Activated CD4-positive, alpha-beta T cell treated with anti-CD3 and anti-CD28 coated beads, Interleukin-2, amount 50 U/mL, for 48 hours (primary cell): ENCODE measurements around the gene TMEM131.
"Not testable (repeated sequence)": the region's sequence is repeated elsewhere in the genome, so short reads cannot be mapped to it uniquely, and the experiment has no call there.

Source experiments
- DNase-seq, 2 experiments: peaks; one replicate each; pipeline ENCODE4 v3.0.0-alpha.2; 2020

Gene TMEM131, protein sequence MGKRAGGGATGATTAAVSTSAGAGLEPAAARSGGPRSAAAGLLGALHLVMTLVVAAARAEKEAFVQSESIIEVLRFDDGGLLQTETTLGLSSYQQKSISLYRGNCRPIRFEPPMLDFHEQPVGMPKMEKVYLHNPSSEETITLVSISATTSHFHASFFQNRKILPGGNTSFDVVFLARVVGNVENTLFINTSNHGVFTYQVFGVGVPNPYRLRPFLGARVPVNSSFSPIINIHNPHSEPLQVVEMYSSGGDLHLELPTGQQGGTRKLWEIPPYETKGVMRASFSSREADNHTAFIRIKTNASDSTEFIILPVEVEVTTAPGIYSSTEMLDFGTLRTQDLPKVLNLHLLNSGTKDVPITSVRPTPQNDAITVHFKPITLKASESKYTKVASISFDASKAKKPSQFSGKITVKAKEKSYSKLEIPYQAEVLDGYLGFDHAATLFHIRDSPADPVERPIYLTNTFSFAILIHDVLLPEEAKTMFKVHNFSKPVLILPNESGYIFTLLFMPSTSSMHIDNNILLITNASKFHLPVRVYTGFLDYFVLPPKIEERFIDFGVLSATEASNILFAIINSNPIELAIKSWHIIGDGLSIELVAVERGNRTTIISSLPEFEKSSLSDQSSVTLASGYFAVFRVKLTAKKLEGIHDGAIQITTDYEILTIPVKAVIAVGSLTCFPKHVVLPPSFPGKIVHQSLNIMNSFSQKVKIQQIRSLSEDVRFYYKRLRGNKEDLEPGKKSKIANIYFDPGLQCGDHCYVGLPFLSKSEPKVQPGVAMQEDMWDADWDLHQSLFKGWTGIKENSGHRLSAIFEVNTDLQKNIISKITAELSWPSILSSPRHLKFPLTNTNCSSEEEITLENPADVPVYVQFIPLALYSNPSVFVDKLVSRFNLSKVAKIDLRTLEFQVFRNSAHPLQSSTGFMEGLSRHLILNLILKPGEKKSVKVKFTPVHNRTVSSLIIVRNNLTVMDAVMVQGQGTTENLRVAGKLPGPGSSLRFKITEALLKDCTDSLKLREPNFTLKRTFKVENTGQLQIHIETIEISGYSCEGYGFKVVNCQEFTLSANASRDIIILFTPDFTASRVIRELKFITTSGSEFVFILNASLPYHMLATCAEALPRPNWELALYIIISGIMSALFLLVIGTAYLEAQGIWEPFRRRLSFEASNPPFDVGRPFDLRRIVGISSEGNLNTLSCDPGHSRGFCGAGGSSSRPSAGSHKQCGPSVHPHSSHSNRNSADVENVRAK (N-terminal part only)

GRCh38 chr2:97995734-97996624 lies at the start of gene TMEM131:
TSS of gene TMEM131 (minus strand) at chr2:97995948. CDS start at chr2:97995662, 286 bp downstream.
- peak; percentile 97 for DNase-seq

DNA sequence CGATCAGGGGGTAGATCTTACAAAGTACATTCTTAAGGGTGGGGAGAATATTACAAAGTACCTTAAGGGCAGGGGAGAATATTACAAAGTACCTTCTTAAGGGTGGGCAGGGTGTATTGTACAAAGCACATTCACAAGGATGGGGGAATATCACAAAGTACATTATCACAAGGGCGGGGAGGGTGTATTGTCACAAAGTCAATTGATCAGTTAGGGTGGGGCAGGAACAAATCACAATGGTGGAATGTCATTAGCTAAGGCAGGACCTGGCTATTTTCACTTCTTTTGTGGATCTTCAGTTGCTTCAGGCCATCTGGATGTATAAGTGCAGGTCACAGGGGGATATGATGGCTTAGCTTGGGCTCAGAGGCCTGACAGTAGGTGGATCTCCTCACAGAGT lies 49.0 kb upstream of the TMEM131 start:
- DNase-seq, result not testable (repeated sequence)

- no peak for DNase-seq
Observed at GRCh38 chr2:98043101-98043500, 47.4 kb upstream of the TMEM131 start.

- no peak for DNase-seq
Observed at GRCh38 chr2:98040331-98040939, 44.7 kb upstream of the TMEM131 start.

DNA sequence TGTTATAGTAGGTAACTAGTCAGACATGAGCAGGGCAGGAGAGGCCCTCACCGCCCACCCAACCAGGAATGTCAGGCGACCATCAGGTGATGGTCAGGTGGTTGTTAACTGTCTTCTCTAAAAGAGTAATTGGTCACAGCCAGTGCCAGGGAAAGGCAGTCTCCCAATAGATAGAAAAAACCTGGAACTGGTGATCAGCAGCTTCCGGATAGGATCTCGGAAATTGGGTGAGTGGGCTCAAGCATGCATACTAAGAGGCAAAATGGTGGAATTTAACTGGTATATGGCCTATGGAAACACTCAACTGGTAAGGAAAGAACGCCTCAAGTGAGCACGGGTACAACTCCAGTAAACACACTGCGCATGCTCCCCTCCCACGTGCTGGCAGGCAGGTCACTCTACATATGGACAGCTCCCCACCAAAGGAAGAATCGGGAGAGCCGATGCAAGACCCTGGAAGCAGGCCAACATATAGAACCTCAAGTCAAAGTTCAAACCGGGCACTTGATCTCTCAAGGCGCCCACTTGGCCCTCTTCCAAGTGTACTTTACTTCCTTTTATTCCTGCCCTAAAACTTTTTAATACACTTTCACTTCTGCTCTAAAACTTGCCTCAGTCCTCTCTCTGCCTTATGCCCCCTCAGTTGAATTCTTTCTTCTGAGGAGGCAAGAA lies 43.5 kb upstream of the TMEM131 start:
- no peak for DNase-seq

DNA sequence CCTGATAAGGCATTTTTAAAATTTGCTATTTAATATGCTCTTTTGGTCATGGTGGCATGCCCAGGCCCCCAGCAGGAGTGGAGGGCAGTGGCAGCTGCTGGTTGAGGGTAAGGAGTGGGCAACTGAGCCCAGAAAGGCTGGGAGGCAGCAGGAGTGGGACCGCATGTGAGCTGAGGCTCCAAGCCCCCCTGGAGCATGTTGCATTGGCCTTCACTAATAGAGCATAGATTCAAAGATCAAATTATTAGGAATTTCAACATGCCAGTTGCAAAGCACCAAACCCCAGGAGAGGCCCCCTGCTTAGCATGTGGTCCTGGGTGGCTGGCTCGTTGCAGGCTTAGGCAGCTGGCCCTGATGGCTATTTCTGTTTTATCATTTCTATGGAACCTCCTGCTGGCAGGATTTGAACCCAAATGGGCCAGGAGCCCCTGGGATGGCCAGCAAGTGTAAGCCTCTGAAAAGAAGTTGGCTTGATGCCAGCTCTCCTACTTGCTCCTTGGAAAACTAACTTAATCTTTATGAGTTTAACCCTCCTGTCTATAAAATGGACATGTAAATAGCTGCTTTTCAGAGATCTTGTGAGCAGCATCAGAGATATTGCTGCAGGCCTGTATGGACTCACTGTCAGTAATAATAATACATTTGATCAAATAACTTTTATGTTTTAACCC lies 42.1 kb upstream of the TMEM131 start:
- DNase-seq, result no peak

- no peak for DNase-seq
Observed at GRCh38 chr2:98037206-98037605, 41.5 kb upstream of the TMEM131 start.

GRCh38 chr2:98036349-98037000 lies 40.7 kb upstream of the TMEM131 start:
- no peak for DNase-seq

DNA sequence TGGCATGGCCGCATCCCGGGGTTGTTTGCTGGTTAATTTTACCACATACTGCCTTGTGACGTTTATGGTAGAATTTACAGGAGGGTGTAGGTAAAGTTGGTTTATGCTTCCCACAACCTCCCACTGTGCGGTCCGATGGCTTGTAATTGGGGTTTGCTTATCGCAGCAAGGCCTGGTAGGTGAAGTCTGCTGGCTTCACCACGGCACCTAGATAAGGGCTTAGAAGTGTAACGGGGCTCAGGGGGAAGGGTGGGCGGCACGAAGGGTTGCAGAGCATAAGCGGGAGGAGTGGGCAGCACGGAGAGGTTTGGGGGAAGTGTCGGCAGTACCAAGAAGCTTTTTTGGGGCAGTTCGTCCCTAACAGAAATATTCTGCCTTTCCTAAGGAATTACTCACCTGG lies 39.0 kb upstream of the TMEM131 start:
- no peak for DNase-seq

DNA sequence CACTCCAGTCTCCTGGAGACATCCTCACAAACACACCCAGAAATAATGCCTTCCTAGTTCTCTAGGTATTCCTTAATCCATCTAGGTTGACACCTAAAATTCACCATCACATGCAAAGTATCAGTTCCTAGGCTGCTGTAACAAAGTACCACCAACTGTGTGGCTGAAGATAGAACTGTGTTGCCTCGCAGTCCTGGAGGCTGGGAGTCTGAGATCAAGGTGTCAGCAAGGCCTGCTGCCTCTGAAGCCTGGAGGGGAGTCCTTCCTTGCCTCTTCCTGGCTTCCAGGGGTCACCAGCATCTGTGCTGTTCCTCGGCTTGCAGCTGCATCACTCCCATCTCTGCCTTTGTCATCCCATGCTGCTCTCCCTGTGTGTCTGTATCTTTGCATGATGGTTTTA lies 36.3 kb upstream of the TMEM131 start:
- DNase-seq, result no peak

GRCh38 chr2:98029718-98030222 lies 34.0 kb upstream of the TMEM131 start:
- no peak for DNase-seq

DNA sequence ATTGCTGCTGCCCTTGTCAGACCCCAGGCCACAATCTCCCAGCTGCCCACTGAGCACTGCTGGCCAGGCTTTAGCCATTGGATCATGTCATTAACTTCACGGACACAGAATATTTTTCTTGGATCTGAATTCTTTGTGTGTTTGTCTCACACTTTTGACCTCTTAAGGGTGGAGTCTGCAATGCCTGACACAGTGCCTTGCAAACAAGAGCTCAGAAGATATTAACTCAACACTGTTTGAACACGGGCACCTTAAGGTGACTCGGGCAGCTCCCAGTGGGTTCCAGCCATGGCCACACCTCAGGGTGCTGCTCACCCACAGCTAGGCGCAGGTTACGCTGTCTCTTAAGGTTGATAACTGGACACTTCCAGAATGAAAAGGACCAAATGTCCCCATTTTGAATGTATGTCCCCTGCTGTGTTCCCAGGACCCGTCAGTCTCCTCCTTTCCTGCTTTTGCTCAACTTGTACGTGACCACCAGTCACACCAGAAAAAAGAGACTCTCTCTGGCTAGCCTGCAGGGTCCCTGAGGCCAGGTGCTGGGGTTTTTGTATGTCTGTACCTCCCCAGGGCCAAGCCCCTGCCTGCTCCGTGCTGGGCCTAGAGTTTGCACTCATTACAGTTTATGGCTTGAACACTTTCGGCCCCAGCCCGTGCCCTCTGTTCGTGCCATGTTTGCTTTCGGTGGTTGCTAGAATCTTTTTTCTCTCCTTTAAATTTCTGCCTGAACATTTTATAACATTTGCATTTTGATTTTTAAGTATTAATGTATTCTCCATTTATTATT lies 33.4 kb upstream of the TMEM131 start:
- DNase-seq, result no peak

- DNase-seq, result no peak
Observed at GRCh38 chr2:98028101-98028561, 32.4 kb upstream of the TMEM131 start.

GRCh38 chr2:98027538-98027937 lies 31.8 kb upstream of the TMEM131 start:
- DNase-seq, result no peak

GRCh38 chr2:98026927-98027522 lies 31.3 kb upstream of the TMEM131 start:
- no peak for DNase-seq

GRCh38 chr2:98026292-98026691 lies 30.5 kb upstream of the TMEM131 start:
- no peak for DNase-seq

DNA sequence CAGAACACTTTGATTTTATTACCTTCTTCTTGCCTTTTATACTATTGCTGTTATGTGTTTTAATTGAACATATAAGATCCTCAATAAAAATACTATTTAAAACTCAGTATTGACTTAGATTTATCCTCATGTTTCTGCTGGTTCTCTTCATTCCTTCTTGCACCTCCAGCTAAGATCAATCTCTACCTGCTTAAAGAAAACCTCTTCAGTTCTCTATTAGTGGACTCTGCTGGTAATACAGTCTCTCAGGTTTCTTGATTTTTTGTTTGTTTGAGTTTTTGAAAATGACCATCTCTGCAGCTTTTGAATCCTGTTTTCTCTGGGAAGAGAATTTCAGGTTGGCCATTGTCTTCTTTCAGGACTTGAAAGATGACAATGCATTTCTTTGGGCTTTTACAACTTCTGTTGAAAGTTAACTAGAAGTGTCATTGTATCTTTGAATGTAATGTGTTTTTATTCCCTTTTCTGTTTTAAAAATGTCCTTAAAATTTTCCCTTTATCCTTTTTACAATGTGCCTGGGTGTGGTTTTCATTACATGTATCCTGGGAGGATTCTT lies 29.8 kb upstream of the TMEM131 start:
- no peak for DNase-seq

DNA sequence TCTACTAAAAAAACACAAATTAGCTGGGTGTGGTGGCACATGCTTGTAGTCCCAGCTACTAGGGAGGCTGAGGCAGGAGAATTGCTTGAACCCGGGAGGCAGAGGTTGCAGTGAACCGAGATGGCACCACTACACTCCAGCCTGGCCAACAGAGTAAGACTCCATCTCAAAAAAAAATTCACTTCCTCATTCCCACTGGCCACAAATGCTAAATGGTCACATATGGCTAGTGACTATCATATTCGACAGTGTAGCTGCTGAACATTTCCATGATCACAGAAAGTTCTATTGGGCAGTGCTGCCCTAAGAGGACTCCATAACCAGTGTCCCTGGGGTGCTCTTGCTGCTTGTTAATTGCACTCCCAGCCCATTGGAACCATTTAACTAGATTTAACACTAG lies 26.3 kb upstream of the TMEM131 start:
- DNase-seq, result not testable (repeated sequence)
